Measurements from ENCODE around the gene SLC6A6. TPM values are rescaled to one million over a fixed set of nuclear protein-coding genes. Genes with fewer than 3 reads are reported as not detected.
"Not testable (repeated sequence)": the region's sequence is repeated elsewhere in the genome, so short reads cannot be mapped to it uniquely, and the experiment has no call there.

The SLC6A6 gene
- total RNA-seq, 1 experiment from 2014 or later: 10.2 TPM

- in situ Hi-C loops (cut with HindIII; ENCODE audit: low pct_unique_long_range_greater_than_20kb, low sequenced_read_pairs): no loop called here
- no peak for DNase-seq (ENCODE audit: low read depth, low spot score)
Observed at GRCh38 chr3:14425581-14426304, 23.3 kb downstream of the SLC6A6 start.

- in situ Hi-C loops (cut with HindIII; ENCODE audit: low pct_unique_long_range_greater_than_20kb, low sequenced_read_pairs): no loop called here
- no peak for DNase-seq (ENCODE audit: low read depth, low spot score)
Observed at GRCh38 chr3:14426305-14426620, 23.9 kb downstream of the SLC6A6 start.

- in situ Hi-C loops (cut with HindIII; ENCODE audit: low pct_unique_long_range_greater_than_20kb, low sequenced_read_pairs): no loop called here
Observed at GRCh38 chr3:14428087-14429033, 26.0 kb downstream of the SLC6A6 start.

DNA sequence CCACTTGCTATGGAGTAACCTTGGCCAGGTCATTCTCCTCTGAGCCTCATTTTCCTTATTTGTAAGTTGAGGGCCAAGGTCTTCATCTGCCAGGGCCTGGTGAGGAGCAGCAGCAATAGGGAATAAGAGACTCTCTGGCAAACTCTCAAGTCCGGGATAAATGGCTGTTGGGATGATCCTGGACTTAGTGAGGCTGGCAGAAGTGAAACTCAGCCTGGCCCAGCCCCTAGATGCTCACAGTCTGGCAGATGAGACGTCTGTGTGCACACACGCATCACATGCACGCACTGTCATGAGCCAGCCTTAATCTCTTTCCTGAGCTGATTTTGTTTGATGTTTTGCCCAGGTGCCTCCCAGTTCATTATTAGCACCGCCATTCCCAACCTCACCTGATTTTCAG lies 26.8 kb downstream of the SLC6A6 start:
- no peak for DNase-seq (ENCODE audit: low read depth, low spot score)
- in situ Hi-C loops (cut with HindIII; ENCODE audit: low pct_unique_long_range_greater_than_20kb, low sequenced_read_pairs): no loop called here

More at GRCh38 chr3:14428087-14429033, 26.0 kb downstream of the SLC6A6 start:
- no peak for DNase-seq (ENCODE audit: low read depth, low spot score)

DNA sequence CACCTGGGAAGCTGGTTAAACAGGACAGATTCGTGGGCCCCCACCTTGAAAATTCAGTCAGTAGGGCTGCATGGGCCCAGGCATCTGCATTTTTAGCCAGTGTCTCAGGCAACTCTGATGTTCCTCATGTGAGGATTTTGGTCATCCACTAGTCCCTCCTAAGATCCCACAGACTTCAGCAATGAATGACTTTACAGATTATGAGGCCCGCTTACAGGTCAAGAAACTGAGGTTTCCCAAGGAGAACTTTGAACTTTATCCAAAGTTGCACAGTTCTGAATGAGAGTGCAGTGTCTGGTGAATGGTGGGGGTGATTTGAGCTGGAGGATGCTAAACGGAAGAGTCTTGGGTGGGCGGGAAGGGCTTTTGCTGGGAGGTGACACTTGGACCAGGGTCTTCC lies 27.2 kb downstream of the SLC6A6 start:
- in situ Hi-C loops (cut with HindIII; ENCODE audit: low pct_unique_long_range_greater_than_20kb, low sequenced_read_pairs): no loop called here
- DNase-seq (ENCODE audit: low read depth, low spot score): no peak

DNA sequence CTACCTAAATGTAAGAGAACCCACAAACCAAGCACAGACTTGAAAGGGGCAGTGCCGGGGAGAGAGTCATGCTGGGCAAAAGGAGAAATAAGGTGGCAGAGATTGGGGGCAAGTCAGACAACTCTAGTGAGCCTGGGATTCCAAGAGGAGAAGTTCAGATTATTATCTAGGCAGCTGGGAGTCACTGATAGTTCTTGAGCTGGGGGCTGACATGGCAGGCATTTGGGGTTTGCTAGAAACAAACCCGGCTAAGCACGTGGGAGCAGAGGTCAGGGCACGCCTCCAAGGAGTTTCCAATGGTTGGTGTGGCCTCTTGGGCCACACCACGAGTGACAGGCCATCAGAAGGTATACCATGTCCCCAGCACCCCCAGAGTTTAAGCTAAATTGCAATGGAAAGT lies 27.6 kb downstream of the SLC6A6 start:
- no peak for DNase-seq (ENCODE audit: low read depth, low spot score)
- in situ Hi-C loops (cut with HindIII; ENCODE audit: low pct_unique_long_range_greater_than_20kb, low sequenced_read_pairs): no loop called here

DNA sequence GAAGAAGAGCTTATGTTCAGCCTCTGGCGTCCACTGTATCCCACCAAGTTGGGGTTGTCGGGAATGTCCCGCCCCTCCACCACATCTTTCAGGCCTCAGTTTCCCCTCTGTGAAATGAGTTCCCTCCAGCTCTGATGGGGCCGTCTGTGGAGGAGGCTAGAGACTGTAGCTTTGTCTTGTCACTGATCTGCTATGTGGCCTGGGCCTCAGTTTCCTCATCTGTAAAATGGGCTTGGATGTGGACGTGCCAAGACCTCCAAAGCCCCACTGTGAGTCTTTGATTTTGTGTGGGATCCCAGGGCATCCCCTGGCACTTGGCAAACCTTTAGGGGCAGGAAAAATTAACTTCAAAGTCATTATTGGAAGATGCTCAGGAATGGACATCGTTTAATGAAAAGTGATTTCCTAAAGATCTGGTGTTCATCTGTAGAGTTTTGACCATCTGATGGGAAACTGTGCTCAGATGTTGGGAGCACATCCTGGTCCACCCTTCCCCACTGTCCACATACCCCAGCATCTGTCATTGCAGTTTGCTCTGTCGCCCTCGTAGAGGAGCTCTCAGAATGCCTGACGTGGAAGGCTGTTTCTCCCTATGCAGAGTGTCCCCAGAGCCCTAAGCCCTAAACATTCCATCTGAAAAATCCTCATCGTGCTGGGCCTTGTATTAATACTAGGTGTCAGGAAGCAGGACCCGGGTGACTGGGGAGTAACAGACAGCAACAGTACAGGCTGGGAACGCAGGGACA lies 28.5 kb downstream of the SLC6A6 start:
- in situ Hi-C loops (cut with HindIII; ENCODE audit: low pct_unique_long_range_greater_than_20kb, low sequenced_read_pairs): no loop called here
- no peak for DNase-seq (ENCODE audit: low read depth, low spot score)

DNA sequence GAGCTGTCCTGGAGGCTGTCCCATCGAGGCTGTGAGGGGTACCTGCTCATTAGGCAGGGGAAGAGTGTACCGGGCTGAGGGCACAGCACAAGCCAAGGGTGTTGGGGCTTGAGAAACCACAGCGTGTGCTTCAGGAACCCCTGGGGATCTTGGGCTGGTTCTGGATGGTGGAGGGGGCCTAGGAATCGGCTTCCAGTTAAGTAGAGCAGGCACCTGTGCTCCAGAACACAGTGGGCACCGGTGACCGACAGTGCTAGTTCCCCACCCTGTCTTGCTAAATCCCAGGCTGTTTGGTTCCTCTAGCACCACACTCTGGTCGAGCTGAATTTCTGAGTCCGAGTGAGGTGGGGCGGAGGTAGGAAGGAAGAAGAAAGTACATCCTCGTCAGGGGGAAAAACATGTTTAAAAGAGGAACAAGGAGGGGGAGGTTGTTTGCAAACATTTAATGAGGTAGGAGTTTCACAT lies 29.1 kb downstream of the SLC6A6 start:
- DNase-seq (ENCODE audit: low read depth, low spot score): no peak
- in situ Hi-C loops (cut with HindIII; ENCODE audit: low pct_unique_long_range_greater_than_20kb, low sequenced_read_pairs): no loop called here

DNA sequence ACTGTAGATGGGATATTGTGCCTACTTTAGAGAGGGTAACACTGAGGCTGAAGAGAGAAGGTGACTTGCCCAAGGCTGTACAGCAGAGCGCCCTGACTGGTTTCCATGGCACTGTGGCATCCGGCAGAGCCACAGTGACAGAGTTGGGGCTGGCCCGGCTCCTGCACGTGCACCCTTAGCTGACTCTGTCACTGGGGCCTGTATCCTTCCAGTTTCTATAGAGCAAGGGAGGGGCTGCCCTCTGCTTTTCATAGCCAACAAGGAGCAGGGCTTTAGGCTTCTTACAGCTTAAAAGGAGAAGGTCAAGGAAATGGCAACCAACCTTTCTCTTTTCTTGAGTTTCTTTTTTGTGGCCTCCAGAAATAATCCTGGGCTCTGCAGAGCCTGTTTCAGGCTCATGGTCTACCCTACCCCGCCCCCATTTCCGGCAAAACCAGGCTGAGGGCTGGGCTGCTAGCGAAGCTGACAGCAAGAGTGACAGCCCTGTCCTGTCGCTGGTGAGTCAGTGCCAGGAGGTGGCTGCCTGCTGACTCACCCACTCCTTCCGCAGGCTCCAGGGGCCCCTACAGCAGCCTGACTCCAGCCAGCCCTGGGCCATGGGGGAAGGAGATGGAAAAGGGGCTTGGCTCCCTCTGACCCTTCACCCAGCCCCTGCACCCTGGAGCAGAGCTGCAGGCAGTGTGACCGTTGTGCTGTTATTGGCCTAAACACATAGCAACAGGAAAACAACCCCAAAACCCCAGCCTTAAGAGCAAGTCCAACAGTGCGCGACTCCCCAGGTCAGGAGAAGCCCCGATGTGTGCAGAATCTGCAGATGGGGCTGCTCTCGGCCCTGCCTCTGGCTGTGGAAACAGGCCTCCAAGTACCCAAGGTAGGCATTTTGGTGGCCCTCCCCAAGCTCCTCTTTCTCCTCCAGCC lies 29.8 kb downstream of the SLC6A6 start:
- in situ Hi-C loops (cut with HindIII; ENCODE audit: low pct_unique_long_range_greater_than_20kb, low sequenced_read_pairs): no loop called here
- peak; percentile 56 for DNase-seq (ENCODE audit: low read depth, low spot score)

DNA sequence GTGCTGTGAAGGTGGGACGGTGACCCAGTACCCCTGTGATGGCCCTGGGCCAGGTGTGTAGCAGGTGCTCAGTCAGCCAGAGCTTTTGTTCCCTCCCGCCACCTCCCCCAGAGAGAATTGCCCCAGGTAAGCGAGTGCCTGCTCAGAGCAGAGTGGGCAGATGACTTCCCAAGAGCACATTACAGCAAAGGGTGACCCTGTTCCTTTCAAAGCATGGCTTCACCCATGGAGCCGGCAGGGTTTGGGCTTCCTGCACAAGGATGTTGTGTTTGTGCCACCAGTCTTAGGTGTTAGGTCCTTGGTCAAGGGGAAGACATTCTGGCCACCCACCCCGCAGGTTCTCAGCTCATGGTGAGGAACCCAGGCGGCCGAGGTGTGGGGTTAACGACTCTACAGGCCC lies 30.7 kb downstream of the SLC6A6 start:
- in situ Hi-C loops (cut with HindIII; ENCODE audit: low pct_unique_long_range_greater_than_20kb, low sequenced_read_pairs): no loop called here
- DNase-seq (ENCODE audit: low read depth, low spot score): no peak

GRCh38 chr3:14434126-14434497 lies 31.7 kb downstream of the SLC6A6 start:
- no peak for DNase-seq (ENCODE audit: low read depth, low spot score)
- in situ Hi-C loops (cut with HindIII; ENCODE audit: low pct_unique_long_range_greater_than_20kb, low sequenced_read_pairs): no loop called here

DNA sequence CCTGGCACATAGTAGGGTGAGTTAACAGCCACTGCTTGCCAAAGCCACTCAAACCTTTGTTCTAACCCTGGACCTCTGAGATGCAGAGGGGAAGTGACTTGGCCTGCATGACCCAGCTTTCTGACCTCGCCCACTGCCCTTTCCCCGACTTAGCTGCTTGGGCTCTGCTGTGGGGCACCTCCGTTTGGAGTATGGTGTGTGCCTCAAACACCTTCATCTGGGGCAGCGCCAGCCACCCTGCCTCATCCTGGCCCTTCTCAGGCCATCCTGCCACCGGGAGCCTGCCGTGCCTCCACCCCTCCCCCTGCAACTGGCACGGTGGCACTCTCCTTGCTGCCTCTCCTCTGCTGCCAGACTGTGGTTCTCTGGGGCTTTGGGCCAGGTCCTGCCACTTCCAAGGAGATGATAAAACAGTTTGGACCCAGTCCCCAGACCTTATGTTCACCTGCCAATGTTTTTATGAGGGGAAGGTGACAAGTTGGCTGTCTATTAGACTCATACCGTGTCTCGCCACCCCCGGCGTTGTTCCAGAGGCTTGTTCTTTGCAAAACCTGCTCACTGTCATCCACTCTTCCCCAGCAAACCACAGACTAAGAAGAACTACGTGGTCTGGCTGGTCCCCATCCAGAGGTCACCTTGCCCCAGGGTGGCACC lies 32.2 kb downstream of the SLC6A6 start:
- in situ Hi-C loops (cut with HindIII; ENCODE audit: low pct_unique_long_range_greater_than_20kb, low sequenced_read_pairs): no loop called here
- no peak for DNase-seq (ENCODE audit: low read depth, low spot score)

DNA sequence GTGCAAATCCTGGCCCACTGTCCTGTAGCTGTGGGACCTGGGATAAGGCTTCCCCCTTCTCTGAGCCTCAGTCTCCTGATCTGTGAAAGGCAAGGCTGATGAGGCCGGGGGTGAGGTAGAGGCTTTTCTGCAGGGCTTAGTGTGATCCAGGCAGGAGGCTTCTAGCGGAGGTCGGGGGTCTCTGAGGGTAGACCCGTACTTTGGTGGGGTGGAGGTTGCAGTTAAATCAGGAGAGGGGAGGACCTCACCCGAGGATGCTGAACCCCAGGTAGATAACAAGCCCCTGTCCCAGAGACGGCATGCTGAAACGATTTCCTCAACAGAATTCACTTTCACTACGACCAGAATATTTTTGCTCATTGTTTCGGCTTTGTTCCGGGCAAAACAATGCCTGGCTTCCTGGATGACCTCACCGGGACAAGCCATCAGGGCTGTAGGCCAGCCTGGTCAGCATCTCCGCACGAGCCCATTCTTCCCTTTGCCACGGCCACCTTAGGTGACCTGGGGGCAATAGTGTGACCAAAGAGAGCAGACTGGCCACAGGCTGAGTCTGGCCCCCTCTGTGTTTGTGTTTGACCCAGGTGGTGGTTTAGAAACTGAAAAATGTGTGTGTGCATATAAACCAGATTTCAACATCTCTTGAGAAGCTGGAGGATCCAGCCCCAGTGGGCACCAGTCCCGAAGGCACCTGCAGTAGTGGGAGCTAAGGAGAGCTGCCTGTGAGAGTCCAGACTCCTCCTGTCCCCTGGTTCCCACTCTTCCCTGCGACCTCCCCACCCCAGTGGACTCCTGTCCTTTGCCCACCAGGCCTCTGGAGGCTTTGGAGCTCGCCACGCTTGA lies 33.0 kb downstream of the SLC6A6 start:
- no peak for DNase-seq (ENCODE audit: low read depth, low spot score)
- in situ Hi-C loops (cut with HindIII; ENCODE audit: low pct_unique_long_range_greater_than_20kb, low sequenced_read_pairs): no loop called here

DNA sequence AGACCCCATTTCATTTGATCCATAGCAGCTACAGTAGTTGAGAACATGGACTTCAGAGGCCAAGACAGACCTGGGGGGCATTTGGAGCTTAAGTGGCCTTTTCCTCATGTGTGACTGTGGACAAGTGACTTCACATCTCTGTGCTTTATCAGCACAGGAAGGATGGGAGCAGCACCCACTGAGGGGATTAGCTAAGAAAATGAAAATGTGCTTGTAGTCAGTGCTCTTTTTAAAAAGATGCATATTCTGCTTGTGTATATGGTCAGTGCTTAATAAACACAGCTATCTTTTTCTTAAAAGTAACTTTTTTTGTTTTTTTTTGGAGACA lies 34.5 kb downstream of the SLC6A6 start:
- no peak for DNase-seq (ENCODE audit: low read depth, low spot score)
- in situ Hi-C loops (cut with HindIII; ENCODE audit: low pct_unique_long_range_greater_than_20kb, low sequenced_read_pairs): no loop called here

DNA sequence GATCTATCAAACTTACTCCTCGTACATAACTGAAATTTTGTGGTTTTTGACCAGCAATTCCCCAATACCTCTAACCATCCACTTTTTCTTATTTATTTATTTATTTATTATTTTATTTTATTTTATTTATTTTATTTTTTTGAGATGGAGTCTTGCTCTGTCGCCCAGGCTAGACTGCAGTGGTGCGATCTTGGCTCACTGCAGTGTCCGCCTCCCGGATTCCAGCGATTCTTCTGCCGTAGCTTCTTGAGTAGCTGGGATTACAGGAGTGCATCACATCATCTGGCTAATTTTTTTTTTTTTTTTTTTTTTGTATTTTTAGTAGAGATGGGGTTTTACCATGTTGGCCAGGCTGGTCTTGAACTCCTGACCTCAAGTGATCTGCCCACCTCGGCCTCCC lies 35.3 kb downstream of the SLC6A6 start:
- in situ Hi-C loops (cut with HindIII; ENCODE audit: low pct_unique_long_range_greater_than_20kb, low sequenced_read_pairs); DNase-seq (ENCODE audit: low read depth, low spot score): not testable (repeated sequence)

- in situ Hi-C loops (cut with HindIII; ENCODE audit: low pct_unique_long_range_greater_than_20kb, low sequenced_read_pairs): no loop called here
- no peak for DNase-seq (ENCODE audit: low read depth, low spot score)
Observed at GRCh38 chr3:14438262-14438661, 35.9 kb downstream of the SLC6A6 start.

Data from SK-MEL-5 (cell line).